ENCODE measurements around the gene LRRC36. TPM values are rescaled to one million over a fixed set of nuclear protein-coding genes. Genes with fewer than 3 reads are reported as not detected.

The LRRC36 gene, protein sequence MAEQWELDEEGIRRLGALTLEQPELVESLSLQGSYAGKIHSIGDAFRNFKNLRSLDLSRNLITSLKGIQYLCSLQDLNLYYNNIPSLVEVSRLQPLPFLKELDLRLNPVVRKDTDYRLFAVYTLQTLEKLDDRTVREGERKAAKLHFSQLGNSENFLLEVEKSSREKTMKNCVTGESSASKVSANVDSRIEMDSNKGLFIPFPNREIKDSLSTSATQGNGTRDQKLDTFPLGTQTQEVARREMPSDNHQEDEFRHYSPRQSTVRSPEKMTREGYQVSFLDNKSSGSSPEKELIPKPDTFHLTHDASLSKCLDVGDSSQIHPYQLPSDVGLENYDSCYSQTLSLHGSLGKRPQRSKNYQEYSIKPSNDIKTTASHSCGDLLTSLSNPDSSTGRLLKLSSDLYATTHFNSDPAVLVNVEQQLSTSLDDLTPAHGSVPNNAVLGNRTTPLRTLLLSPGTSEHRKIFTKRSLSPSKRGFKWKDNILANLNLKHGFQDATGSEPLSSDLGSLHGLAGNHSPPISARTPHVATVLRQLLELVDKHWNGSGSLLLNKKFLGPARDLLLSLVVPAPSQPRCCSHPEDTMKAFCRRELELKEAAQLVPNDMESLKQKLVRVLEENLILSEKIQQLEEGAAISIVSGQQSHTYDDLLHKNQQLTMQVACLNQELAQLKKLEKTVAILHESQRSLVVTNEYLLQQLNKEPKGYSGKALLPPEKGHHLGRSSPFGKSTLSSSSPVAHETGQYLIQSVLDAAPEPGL
- polyA plus RNA-seq (2012; ENCODE audit: insufficient read depth, insufficient read length, low read depth), result not detected

- peak within 1 kb of the TSS; percentile 56 for H3K4me3 ChIP-seq (ENCODE audit: low read depth, low read length)
- peak; percentile 91 for DNase-seq
- TF ChIP-seq, protein P1, sequence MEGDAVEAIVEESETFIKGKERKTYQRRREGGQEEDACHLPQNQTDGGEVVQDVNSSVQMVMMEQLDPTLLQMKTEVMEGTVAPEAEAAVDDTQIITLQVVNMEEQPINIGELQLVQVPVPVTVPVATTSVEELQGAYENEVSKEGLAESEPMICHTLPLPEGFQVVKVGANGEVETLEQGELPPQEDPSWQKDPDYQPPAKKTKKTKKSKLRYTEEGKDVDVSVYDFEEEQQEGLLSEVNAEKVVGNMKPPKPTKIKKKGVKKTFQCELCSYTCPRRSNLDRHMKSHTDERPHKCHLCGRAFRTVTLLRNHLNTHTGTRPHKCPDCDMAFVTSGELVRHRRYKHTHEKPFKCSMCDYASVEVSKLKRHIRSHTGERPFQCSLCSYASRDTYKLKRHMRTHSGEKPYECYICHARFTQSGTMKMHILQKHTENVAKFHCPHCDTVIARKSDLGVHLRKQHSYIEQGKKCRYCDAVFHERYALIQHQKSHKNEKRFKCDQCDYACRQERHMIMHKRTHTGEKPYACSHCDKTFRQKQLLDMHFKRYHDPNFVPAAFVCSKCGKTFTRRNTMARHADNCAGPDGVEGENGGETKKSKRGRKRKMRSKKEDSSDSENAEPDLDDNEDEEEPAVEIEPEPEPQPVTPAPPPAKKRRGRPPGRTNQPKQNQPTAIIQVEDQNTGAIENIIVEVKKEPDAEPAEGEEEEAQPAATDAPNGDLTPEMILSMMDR (IDR thresholded peaks at IDR 0.05; ENCODE audit: low read depth, low read length), result peak; percentile 60
- H3K36me3 ChIP-seq, result no peaks in the 10 kb centered on the region
- H3K4me1 ChIP-seq, result no peaks in the 10 kb centered on the region
- no peaks in the 10 kb centered on the region for H3K9me3 ChIP-seq
- peaks cover 28% of the 10 kb centered on the region for H3K27me3 ChIP-seq
Observed at GRCh38 chr16:67326472-67327309, at the start of gene LRRC36, which contains the start of gene KCTD19. TSS of gene LRRC36 (plus strand) at chr16:67326815. CDS start at chr16:67326863, 48 bp downstream. TSS of gene KCTD19 (minus strand) at chr16:67326741. CDS start at chr16:67326707, 34 bp downstream.

- TF ChIP-seq, protein P1 (IDR thresholded peaks at IDR 0.05; ENCODE audit: low read depth, low read length), result no peak
- no peak overlapping the region for H3K4me3 ChIP-seq (ENCODE audit: low read depth, low read length)
Observed at GRCh38 chr16:67277294-67277998, 49.2 kb upstream of the LRRC36 start.

GRCh38 chr16:67277999-67278772, 48.4 kb upstream of the LRRC36 start:
- Histone ChIP-seq H3K4me3 (ENCODE audit: low read depth, low read length) (peak overlapping the region; percentile 59), H3K4me1 (no peaks in the 10 kb centered on the region), H3K9me3 (no peaks in the 10 kb centered on the region), H3K36me3 (no peaks in the 10 kb centered on the region; the same call in 1 of the 2 replicates), H3K27me3 (no peaks in the 10 kb centered on the region)
- DNase-seq, result no peak
- TF ChIP-seq, protein P1 (IDR thresholded peaks at IDR 0.05; ENCODE audit: low read depth, low read length), result no peak

More at GRCh38 chr16:67277294-67277998, 49.2 kb upstream of the LRRC36 start:
- no peak for DNase-seq
- Histone ChIP-seq H3K36me3 (no peaks in the 10 kb centered on the region; the same call in 1 of the 2 replicates), H3K4me1 (no peaks in the 10 kb centered on the region), H3K9me3 (no peaks in the 10 kb centered on the region), H3K27me3 (no peaks in the 10 kb centered on the region)

GRCh38 chr16:67278773-67279295, 47.8 kb upstream of the LRRC36 start:
- peak; percentile 34 for DNase-seq
- peak overlapping the region; percentile 59 for H3K4me3 ChIP-seq (ENCODE audit: low read depth, low read length)
- TF ChIP-seq, protein P1 (IDR thresholded peaks at IDR 0.05; ENCODE audit: low read depth, low read length), result peak; percentile 12; the same call in 1 of the 2 replicates
- H3K9me3 ChIP-seq, result no peaks in the 10 kb centered on the region
- no peaks in the 10 kb centered on the region; the same call in 1 of the 2 replicates for H3K36me3 ChIP-seq
- no peaks in the 10 kb centered on the region for H3K27me3 ChIP-seq
- no peaks in the 10 kb centered on the region for H3K4me1 ChIP-seq
